ENCODE results near the gene RIPOR1.

Gene RIPOR1

DNA sequence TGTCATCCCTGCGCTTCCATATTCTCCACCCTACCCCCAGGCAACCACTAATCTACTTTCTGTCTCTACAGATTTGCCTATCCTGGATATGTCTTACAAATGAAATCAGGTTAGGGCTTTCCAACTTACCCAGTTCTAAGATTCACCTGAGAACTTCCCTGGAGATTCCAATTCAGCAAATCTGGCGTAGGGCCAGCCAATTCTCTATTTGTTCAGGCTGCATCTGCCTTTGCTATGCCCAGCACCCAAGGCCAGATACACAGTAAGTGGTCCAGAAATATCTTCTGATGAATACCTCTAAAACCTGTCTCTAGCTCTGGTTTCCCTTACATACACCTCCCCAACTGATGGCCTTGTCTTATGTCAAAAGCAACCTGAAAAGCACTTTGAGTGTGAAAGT lies 23.3 kb downstream of the RIPOR1 start:
- H3K4me1 ChIP-seq (ENCODE audit: insufficient read depth, insufficient read length) = peaks cover 12% of the 10 kb centered on the region
- no peak overlapping the region for H3K4me3 ChIP-seq (ENCODE audit: insufficient read length, low read depth)

DNA sequence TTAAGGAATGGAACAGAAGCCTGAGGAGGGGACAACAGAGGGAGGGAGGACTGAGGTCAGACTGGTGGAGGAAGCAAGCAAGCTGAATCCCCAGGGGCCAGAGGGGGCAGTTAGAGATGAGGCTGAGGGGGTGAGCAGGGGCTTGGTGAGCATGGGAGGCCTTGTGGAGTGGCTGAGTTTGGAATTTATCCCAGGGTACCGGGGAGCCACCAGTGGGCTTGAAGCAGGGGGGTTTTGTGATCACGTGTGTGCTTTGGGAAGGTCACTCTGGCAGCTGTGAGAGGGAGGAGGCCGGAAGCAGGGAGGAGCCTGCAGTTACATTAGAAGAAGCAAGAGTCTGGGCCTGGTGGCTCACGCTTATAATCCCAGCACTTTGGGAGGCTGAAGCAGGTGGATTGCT lies 23.8 kb downstream of the RIPOR1 start:
- TF ChIP-seq SUZ12 (IDR thresholded peaks at IDR 0.05; ENCODE audit: extremely low read depth, insufficient read depth, insufficient read length) (no peak), ZNF274 (IDR thresholded peaks at IDR 0.05; ENCODE audit: low read depth, low read length) (no peak), YY1 (IDR thresholded peaks at IDR 0.05; ENCODE audit: insufficient read depth, insufficient read length) (no peak)
- peaks cover 8% of the 10 kb centered on the region for H3K4me1 ChIP-seq (ENCODE audit: insufficient read depth, insufficient read length)
- H3K4me3 ChIP-seq (ENCODE audit: insufficient read length, low read depth) = no peak overlapping the region
- no peaks in the 10 kb centered on the region for H3K9me3 ChIP-seq (ENCODE audit: insufficient read depth, low read length)
- DNase-seq (ENCODE audit: low read depth, low spot score) = no peak
- H3K36me3 ChIP-seq (ENCODE audit: insufficient read depth, insufficient read length, low read length) = peaks cover 34% of the 10 kb centered on the region
- no peak overlapping the region for H3K9ac ChIP-seq (ENCODE audit: insufficient read length, low read depth)
- H3K27me3 ChIP-seq (ENCODE audit: insufficient read depth, insufficient read length) = no peaks in the 10 kb centered on the region

More for the DNA sequence above, 23.3 kb downstream of the RIPOR1 start:
- TF ChIP-seq YY1 (IDR thresholded peaks at IDR 0.05; ENCODE audit: insufficient read depth, insufficient read length) (no peak), SUZ12 (IDR thresholded peaks at IDR 0.05; ENCODE audit: extremely low read depth, insufficient read depth, insufficient read length) (no peak), ZNF274 (IDR thresholded peaks at IDR 0.05; ENCODE audit: low read depth, low read length) (no peak)
- no peaks in the 10 kb centered on the region for H3K27me3 ChIP-seq (ENCODE audit: insufficient read depth, insufficient read length)
- DNase-seq (ENCODE audit: low read depth, low spot score) = no peak
- H3K9ac ChIP-seq (ENCODE audit: insufficient read length, low read depth) = no peak overlapping the region
- H3K36me3 ChIP-seq (ENCODE audit: insufficient read depth, insufficient read length, low read length) = peaks cover 39% of the 10 kb centered on the region
- H3K9me3 ChIP-seq (ENCODE audit: insufficient read depth, low read length) = no peaks in the 10 kb centered on the region

DNA sequence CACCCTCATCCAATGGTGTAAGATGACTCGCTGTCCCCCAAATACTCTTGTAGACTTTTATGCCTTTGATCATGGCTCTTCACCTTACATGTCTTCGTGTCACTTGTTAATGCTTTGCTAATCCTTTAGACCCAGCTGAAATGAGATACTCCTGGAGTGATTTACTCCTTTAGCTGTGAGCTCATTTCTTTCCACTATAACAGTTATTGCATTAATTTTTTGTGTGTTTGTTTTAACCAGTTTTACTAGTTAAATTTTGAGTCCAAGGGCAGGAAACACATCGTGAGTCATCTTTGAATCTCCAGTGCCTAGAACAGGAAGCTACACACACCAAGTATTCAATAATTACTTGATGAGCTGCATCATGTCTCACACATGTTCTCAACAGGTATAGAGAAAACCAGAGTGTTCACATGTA lies 27.2 kb downstream of the RIPOR1 start:
- Histone ChIP-seq H3K4me3 (ENCODE audit: insufficient read length, low read depth) (no peak overlapping the region), H3K36me3 (ENCODE audit: insufficient read depth, insufficient read length, low read length) (peaks cover 9% of the 10 kb centered on the region), H3K27me3 (ENCODE audit: insufficient read depth, insufficient read length) (no peaks in the 10 kb centered on the region), H3K9ac (ENCODE audit: insufficient read length, low read depth) (no peak overlapping the region), H3K9me3 (ENCODE audit: insufficient read depth, low read length) (no peaks in the 10 kb centered on the region), H3K4me1 (ENCODE audit: insufficient read depth, insufficient read length) (peaks cover under 1% of the 10 kb centered on the region)
- DNase-seq (ENCODE audit: low read depth, low spot score) = no peak
- TF ChIP-seq YY1 (IDR thresholded peaks at IDR 0.05; ENCODE audit: insufficient read depth, insufficient read length) (no peak), ZNF274 (IDR thresholded peaks at IDR 0.05; ENCODE audit: low read depth, low read length) (no peak), SUZ12 (IDR thresholded peaks at IDR 0.05; ENCODE audit: extremely low read depth, insufficient read depth, insufficient read length) (no peak)

DNA sequence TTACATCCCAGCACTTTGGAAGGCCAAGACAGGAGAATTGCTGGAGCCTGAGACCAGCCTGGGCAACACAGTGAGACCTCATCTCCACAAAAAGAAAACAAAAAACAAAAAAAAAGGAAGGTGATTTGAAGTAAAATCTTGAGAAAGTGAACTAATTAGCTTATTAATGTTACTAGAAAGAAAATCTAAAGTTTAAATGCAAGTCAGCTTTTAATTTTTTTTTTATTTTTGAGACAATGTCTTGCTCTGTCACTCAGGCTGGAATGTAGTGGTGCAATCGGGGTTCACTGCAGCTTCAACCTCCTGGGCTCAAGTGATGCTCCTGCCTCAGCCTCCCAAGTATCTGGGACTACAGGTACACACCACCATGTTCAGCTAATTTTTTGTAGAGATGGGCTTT lies 30.2 kb downstream of the RIPOR1 start:
- Histone ChIP-seq H3K27me3 (ENCODE audit: insufficient read depth, insufficient read length) (no peaks in the 10 kb centered on the region), H3K4me1 (ENCODE audit: insufficient read depth, insufficient read length) (peaks cover 3% of the 10 kb centered on the region), H3K4me3 (ENCODE audit: insufficient read length, low read depth) (no peak overlapping the region), H3K36me3 (ENCODE audit: insufficient read depth, insufficient read length, low read length) (peaks cover 4% of the 10 kb centered on the region), H3K9ac (ENCODE audit: insufficient read length, low read depth) (no peak overlapping the region), H3K9me3 (ENCODE audit: insufficient read depth, low read length) (no peaks in the 10 kb centered on the region)
- TF ChIP-seq SUZ12 (IDR thresholded peaks at IDR 0.05; ENCODE audit: extremely low read depth, insufficient read depth, insufficient read length) (no peak), YY1 (IDR thresholded peaks at IDR 0.05; ENCODE audit: insufficient read depth, insufficient read length) (no peak), ZNF274 (IDR thresholded peaks at IDR 0.05; ENCODE audit: low read depth, low read length) (no peak)
- no peak for DNase-seq (ENCODE audit: low read depth, low spot score)

DNA sequence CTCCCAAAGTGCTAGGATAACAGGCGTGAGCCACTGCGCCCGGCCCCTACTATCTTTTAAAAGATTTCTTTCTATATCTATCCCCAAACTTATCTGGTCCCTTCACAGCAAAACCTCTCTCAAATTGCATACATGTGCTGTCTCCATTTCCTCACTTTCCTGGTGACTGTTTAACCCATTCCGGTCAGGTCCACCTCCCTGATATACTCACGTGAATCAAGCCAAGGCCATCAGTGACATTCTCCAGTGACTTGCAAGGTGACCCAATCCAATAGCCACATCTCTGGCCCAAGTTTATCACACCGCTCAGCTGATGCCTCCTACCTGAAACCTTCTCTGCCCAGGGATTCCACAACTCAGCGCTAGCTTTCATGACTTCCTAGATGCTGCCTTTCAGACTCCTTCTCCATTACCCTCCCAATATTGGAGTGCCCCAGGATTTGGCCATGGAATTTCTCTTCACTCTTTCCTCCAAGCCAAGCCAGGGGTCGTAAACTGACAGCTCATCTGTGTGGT lies 32.3 kb downstream of the RIPOR1 start:
- Histone ChIP-seq H3K36me3 (ENCODE audit: insufficient read depth, insufficient read length, low read length) (no peaks in the 10 kb centered on the region), H3K4me3 (ENCODE audit: insufficient read length, low read depth) (peak overlapping the region; percentile 78), H3K9ac (ENCODE audit: insufficient read length, low read depth) (peak overlapping the region; percentile 6), H3K9me3 (ENCODE audit: insufficient read depth, low read length) (no peaks in the 10 kb centered on the region), H3K4me1 (ENCODE audit: insufficient read depth, insufficient read length) (peaks cover 3% of the 10 kb centered on the region), H3K27me3 (ENCODE audit: insufficient read depth, insufficient read length) (no peaks in the 10 kb centered on the region)
- DNase-seq (ENCODE audit: low read depth, low spot score) = no peak
- TF ChIP-seq SUZ12 (IDR thresholded peaks at IDR 0.05; ENCODE audit: extremely low read depth, insufficient read depth, insufficient read length) (no peak), YY1 (IDR thresholded peaks at IDR 0.05; ENCODE audit: insufficient read depth, insufficient read length) (no peak), ZNF274 (IDR thresholded peaks at IDR 0.05; ENCODE audit: low read depth, low read length) (no peak)

DNA sequence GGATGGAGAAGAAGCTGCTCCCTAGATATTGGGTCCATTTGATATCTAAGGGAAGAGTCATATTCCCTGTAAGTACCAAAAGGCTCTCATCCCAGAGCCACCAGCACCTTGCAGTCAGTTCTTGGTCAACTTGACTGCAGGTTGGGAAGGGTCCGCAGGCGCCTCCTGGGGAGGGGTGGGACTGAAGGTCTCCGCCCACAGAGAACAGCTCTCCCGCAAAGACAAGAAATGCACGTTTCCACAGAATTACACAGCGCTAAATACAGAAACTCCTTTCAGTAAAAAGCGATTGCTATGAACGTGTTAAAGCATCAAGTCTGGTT lies 32.8 kb downstream of the RIPOR1 start:
- H3K9ac ChIP-seq (ENCODE audit: insufficient read length, low read depth) = peak overlapping the region; percentile 95
- DNase-seq (ENCODE audit: low read depth, low spot score) = no peak
- H3K4me3 ChIP-seq (ENCODE audit: insufficient read length, low read depth) = peak overlapping the region; percentile 78
- H3K4me1 ChIP-seq (ENCODE audit: insufficient read depth, insufficient read length) = peaks cover 3% of the 10 kb centered on the region
- no peaks in the 10 kb centered on the region for H3K36me3 ChIP-seq (ENCODE audit: insufficient read depth, insufficient read length, low read length)
- H3K9me3 ChIP-seq (ENCODE audit: insufficient read depth, low read length) = no peaks in the 10 kb centered on the region
- H3K27me3 ChIP-seq (ENCODE audit: insufficient read depth, insufficient read length) = no peaks in the 10 kb centered on the region
- TF ChIP-seq ZNF274 (IDR thresholded peaks at IDR 0.05; ENCODE audit: low read depth, low read length) = no peak
- TF ChIP-seq YY1 (IDR thresholded peaks at IDR 0.05; ENCODE audit: insufficient read depth, insufficient read length) = no peak
- no peak for TF ChIP-seq SUZ12 (IDR thresholded peaks at IDR 0.05; ENCODE audit: extremely low read depth, insufficient read depth, insufficient read length)

DNA sequence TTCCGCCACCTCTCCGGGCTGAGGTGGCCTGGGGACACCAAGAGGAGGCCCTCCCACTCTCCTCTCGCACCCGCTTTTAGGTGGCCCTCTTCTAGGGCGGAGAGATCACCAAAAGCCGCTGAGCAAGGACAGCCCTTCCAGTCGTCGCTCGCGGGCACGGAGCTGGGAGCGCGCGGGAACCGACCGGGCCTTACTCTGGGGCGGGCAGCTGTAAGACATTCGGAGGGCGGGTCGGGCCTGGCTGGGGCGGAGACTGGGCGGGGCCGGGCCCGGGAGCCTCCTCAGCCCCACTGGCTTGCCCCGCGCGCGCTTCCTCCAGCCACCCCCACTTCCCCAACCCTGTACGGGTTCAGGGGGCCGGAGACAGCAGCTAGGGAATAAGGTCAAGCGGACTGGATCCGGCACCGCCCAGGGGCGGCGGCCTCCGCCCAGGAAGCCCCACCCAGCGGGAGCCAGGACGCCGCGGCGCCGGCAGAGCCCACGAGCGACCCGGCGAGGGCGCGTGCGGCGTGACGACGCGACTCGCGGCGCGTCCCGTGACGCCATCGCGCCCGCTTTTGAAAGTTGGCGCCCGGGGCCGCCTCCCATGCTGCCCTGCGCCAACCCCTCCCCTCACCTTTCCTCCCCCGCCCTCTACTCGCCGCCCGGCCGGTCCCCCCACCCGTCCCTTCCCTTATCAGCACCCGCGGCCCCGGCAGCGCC lies 33.3 kb downstream of the RIPOR1 start:
- H3K9ac ChIP-seq (ENCODE audit: insufficient read length, low read depth) = peak overlapping the region; percentile 95
- TF ChIP-seq SUZ12 (IDR thresholded peaks at IDR 0.05; ENCODE audit: extremely low read depth, insufficient read depth, insufficient read length) (no peak), YY1 (IDR thresholded peaks at IDR 0.05; ENCODE audit: insufficient read depth, insufficient read length) (no peak), ZNF274 (IDR thresholded peaks at IDR 0.05; ENCODE audit: low read depth, low read length) (no peak)
- H3K36me3 ChIP-seq (ENCODE audit: insufficient read depth, insufficient read length, low read length) = no peaks in the 10 kb centered on the region

More for the DNA sequence above, 33.3 kb downstream of the RIPOR1 start:
- Histone ChIP-seq H3K27me3 (ENCODE audit: insufficient read depth, insufficient read length) (no peaks in the 10 kb centered on the region), H3K4me3 (ENCODE audit: insufficient read length, low read depth) (peak overlapping the region; percentile 90), H3K4me1 (ENCODE audit: insufficient read depth, insufficient read length) (peaks cover 3% of the 10 kb centered on the region), H3K9me3 (ENCODE audit: insufficient read depth, low read length) (no peaks in the 10 kb centered on the region)
- peak; percentile 95 for DNase-seq (ENCODE audit: low read depth, low spot score)

Data from NT2/D1 (cell line).